Embryonic facial prominence (tissue), 1 donor: Measurements from ENCODE around the gene PHC2.

ENCODE experiments used
- DNase-seq: peaks from one replicate; pipeline ENCODE4 v3.0.0-alpha.2; 2016; ENCODE audit errors: extremely low spot score

Gene PHC2

GRCh38 chr1:33430692-33431593 lies at the start of gene PHC2:
Gene PHC2, minus strand, starts transcription at chr1:33431095. Its CDS starts 55,556 bp downstream, at chr1:33375539.
- DNase-seq: peak; percentile 89

- DNase-seq: no peak
Measured at GRCh38 chr1:33477451-33477850, 46.6 kb upstream of the PHC2 start.

- DNase-seq: no peak
Measured at GRCh38 chr1:33473900-33474299, 43.0 kb upstream of the PHC2 start.

GRCh38 chr1:33472269-33472980 lies 41.5 kb upstream of the PHC2 start, which contains the start of gene ZSCAN20:
Gene ZSCAN20, plus strand, starts transcription at chr1:33472645. Its CDS starts 6,644 bp downstream, at chr1:33479289.
- peak; percentile 97 for DNase-seq

- DNase-seq: no peak
Measured at GRCh38 chr1:33471416-33471815, 40.5 kb upstream of the PHC2 start.

GRCh38 chr1:33470495-33471012 lies 39.7 kb upstream of the PHC2 start:
- DNase-seq: peak; percentile 74

- DNase-seq: no peak
Measured at GRCh38 chr1:33469691-33470090, 38.8 kb upstream of the PHC2 start.

- no peak for DNase-seq
Measured at GRCh38 chr1:33468967-33469366, 38.1 kb upstream of the PHC2 start.

- DNase-seq: no peak
Measured at GRCh38 chr1:33468531-33468930, 37.6 kb upstream of the PHC2 start.

- DNase-seq: no peak
Measured at GRCh38 chr1:33468011-33468410, 37.1 kb upstream of the PHC2 start.

- no peak for DNase-seq
Measured at GRCh38 chr1:33466159-33466558, 35.3 kb upstream of the PHC2 start.

- no peak for DNase-seq
Measured at GRCh38 chr1:33465316-33465715, 34.4 kb upstream of the PHC2 start.

- no peak for DNase-seq
Measured at GRCh38 chr1:33464552-33464951, 33.7 kb upstream of the PHC2 start.

- DNase-seq: no peak
Measured at GRCh38 chr1:33462405-33463164, 31.7 kb upstream of the PHC2 start.

- DNase-seq: no peak
Measured at GRCh38 chr1:33460947-33461629, 30.2 kb upstream of the PHC2 start.

- no peak for DNase-seq
Measured at GRCh38 chr1:33460144-33460543, 29.2 kb upstream of the PHC2 start.

- no peak for DNase-seq
Measured at GRCh38 chr1:33459691-33460090, 28.8 kb upstream of the PHC2 start.

GRCh38 chr1:33456502-33456886 lies 25.6 kb upstream of the PHC2 start:
- DNase-seq: no peak

- DNase-seq: no peak
Measured at GRCh38 chr1:33455539-33456501, 24.9 kb upstream of the PHC2 start.

- no peak for DNase-seq
Measured at GRCh38 chr1:33454646-33455282, 23.9 kb upstream of the PHC2 start.
